Measurements from ENCODE around the gene TARP.

Gene TARP

GRCh38 chr7:38312821-38313220 lies 39.4 kb upstream of the TARP start:
- H3K4me1 Mint-ChIP-seq (ENCODE audit: low read depth) = peaks cover 9% of the 10 kb centered on the region
- no peaks in the 10 kb centered on the region for H3K27me3 Mint-ChIP-seq (ENCODE audit: low read depth)
- DNase-seq = no peak
- intact Hi-C loops (cut with micrococcal nuclease) = no loop called here
- no peak overlapping the region for H3K4me3 Mint-ChIP-seq
- H3K27ac Mint-ChIP-seq = no peak overlapping the region
- H3K36me3 Mint-ChIP-seq (ENCODE audit: low read depth) = no peaks in the 10 kb centered on the region
- H3K9me3 Mint-ChIP-seq = no peaks in the 10 kb centered on the region
- CTCF ChIA-PET = no interaction called here

DNA sequence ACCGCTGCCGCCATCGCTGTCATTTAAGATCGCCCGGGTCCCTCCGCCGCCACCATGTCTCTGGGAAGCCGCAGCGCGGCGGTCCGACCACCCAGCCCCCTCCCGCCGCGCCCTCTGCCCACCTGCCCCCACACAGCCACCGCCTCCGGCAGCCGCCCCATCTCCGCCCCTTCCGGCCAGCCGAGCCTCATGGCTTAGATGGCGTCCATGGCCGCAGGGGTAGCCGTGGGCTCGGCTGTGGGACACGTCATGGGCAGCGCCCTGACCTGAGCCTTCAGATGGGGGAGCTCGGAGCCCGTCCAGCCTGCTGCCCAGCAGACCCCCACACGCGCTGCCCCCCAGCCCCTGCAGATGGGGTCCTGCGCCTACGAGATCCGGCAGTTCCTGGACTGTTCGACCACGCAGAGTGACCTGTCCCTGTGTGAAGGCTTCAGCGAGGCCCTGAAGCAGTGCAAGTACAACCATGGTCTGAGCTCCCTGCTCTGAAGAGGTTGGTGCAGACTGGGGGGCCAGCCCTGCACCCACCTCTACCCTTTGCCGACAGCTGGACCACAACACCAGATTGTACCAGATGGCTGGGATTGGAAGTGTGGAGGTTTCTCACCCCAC lies 38.0 kb upstream of the TARP start:
- peaks cover 13% of the 10 kb centered on the region for H3K4me1 Mint-ChIP-seq (ENCODE audit: low read depth)
- peak overlapping the region; percentile 60 for H3K4me3 Mint-ChIP-seq
- intact Hi-C loops (cut with micrococcal nuclease) = no loop called here
- DNase-seq = no peak
- no peaks in the 10 kb centered on the region for H3K9me3 Mint-ChIP-seq
- H3K36me3 Mint-ChIP-seq (ENCODE audit: low read depth) = no peaks in the 10 kb centered on the region
- CTCF ChIA-PET = no interaction called here
- H3K27me3 Mint-ChIP-seq (ENCODE audit: low read depth) = no peaks in the 10 kb centered on the region
- no peak overlapping the region for H3K27ac Mint-ChIP-seq

DNA sequence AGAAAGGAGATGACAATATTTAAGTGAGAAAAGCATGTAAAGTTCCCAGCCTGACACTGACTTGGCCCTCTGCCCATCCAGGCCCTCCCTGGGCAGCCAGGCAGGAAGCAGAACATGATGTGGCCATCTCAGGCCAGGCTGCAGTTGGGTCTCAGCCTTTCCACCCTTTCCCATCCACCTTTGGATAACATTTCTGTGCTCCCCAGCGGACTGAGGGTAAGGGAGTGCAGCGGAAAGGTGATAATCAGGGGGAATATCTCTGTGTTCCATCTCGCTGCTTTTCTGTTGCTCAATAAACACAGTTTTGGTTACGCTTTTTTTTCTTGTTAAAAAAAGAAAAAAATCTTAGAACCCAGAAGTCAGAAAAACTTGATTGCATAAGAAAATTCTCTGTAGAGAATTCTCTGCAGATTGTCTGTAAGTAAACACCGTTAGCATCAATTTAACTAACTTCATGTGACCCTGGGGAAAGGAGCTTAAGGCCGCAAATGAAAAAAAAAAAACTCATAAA lies 37.2 kb upstream of the TARP start:
- H3K4me3 Mint-ChIP-seq = peak overlapping the region; percentile 60
- DNase-seq = no peak
- intact Hi-C loops (cut with micrococcal nuclease) = no loop called here
- CTCF ChIA-PET = interaction anchor here (3.9 kb wide), 1 partner anchor 25 kb away, joined by 11 read pairs; no protein-coding TSS in a partner anchor
- H3K4me1 Mint-ChIP-seq (ENCODE audit: low read depth) = peaks cover 13% of the 10 kb centered on the region
- H3K27me3 Mint-ChIP-seq (ENCODE audit: low read depth) = no peaks in the 10 kb centered on the region
- no peaks in the 10 kb centered on the region for H3K9me3 Mint-ChIP-seq
- no peak overlapping the region for H3K27ac Mint-ChIP-seq
- H3K36me3 Mint-ChIP-seq (ENCODE audit: low read depth) = no peaks in the 10 kb centered on the region

DNA sequence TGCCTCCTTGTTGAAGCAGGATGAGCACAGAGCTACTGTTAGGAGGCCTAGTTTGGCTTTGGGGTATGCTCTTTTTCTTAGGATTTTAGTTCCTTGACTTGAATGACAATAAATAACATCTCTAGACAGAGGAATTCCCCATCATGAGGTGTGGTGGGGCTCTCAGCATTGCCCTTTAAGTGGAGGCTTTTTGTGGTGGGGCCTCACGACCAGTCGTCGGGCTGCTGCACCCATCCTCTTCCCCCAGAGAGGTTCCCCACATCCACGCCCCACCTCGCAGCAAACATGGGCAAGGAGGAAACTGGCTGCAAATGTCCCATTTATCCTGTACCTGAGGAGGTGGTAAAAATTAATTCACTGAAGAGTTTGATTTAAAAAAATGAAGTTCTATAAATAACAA lies 36.1 kb upstream of the TARP start:
- H3K4me3 Mint-ChIP-seq = no peak overlapping the region
- no peak for DNase-seq
- no peaks in the 10 kb centered on the region for H3K27me3 Mint-ChIP-seq (ENCODE audit: low read depth)
- peaks cover 15% of the 10 kb centered on the region for H3K4me1 Mint-ChIP-seq (ENCODE audit: low read depth)
- no peaks in the 10 kb centered on the region for H3K9me3 Mint-ChIP-seq
- no peak overlapping the region for H3K27ac Mint-ChIP-seq
- intact Hi-C loops (cut with micrococcal nuclease) = no loop called here
- no peaks in the 10 kb centered on the region for H3K36me3 Mint-ChIP-seq (ENCODE audit: low read depth)
- CTCF ChIA-PET = interaction anchor here (3.9 kb wide), 1 partner anchor 26 kb away, joined by 11 read pairs; no protein-coding TSS in a partner anchor

GRCh38 chr7:38308140-38308539 lies 34.7 kb upstream of the TARP start:
- Mint-ChIP-seq H3K4me3 (no peak overlapping the region), H3K36me3 (ENCODE audit: low read depth) (no peaks in the 10 kb centered on the region), H3K27me3 (ENCODE audit: low read depth) (no peaks in the 10 kb centered on the region), H3K9me3 (no peaks in the 10 kb centered on the region), H3K4me1 (ENCODE audit: low read depth) (peaks cover 13% of the 10 kb centered on the region), H3K27ac (no peak overlapping the region)
- intact Hi-C loops (cut with micrococcal nuclease) = no loop called here
- DNase-seq = no peak
- CTCF ChIA-PET = interaction anchor here (1.2 to 3.9 kb wide), 2 partner anchors 11 to 28 kb away, joined by 4 to 11 read pairs; no protein-coding TSS in a partner anchor

DNA sequence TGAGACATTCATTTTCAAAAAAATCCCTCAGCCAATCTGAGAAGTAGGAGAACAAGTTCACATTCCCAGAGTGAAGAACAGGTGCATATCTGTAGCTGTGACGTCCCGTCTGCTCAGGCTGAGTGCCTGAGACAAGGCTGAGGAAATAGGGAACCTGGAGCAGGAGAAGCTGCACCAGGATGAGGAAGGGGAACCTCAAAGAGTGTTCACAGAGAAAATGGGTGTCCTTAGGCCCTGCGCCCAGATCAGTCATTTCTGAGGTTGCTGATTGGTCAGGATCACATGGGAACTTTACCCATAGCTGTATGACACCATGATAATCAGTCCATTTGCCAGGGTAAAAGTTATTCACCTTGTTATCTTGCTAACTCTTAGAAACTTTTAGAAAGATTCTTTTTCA lies 34.2 kb upstream of the TARP start:
- CTCF ChIA-PET = interaction anchor here (0.6 to 3.9 kb wide), 2 partner anchors 28 to 90 kb away, joined by 4 to 11 read pairs; no protein-coding TSS in a partner anchor
- no peaks in the 10 kb centered on the region for H3K36me3 Mint-ChIP-seq (ENCODE audit: low read depth)
- H3K4me3 Mint-ChIP-seq = no peak overlapping the region
- peaks cover 13% of the 10 kb centered on the region for H3K4me1 Mint-ChIP-seq (ENCODE audit: low read depth)
- no peak overlapping the region for H3K27ac Mint-ChIP-seq
- H3K9me3 Mint-ChIP-seq = no peaks in the 10 kb centered on the region
- intact Hi-C loops (cut with micrococcal nuclease) = no loop called here
- no peak for DNase-seq
- H3K27me3 Mint-ChIP-seq (ENCODE audit: low read depth) = no peaks in the 10 kb centered on the region

DNA sequence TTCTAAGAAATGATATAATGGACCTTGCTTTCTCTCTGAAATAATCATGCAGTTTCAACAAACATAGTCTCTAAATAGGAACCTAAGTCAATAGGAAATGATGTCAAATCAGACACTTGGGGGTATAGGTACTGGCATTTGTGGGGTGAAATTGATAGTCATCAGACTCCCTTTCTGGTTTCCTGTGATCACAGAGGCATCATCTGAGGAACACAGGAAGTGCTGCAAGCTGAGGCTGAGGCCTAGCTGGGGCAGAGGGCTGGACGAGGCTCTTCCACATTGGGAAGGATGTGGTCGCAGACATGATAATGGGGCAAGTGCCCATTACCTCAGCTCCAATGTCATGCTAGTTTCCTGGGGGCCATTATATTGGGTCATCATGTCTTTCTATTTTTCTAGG lies 33.5 kb upstream of the TARP start:
- Mint-ChIP-seq H3K27me3 (ENCODE audit: low read depth) (no peaks in the 10 kb centered on the region), H3K36me3 (ENCODE audit: low read depth) (no peaks in the 10 kb centered on the region), H3K4me1 (ENCODE audit: low read depth) (peaks cover 13% of the 10 kb centered on the region), H3K9me3 (no peaks in the 10 kb centered on the region), H3K4me3 (no peak overlapping the region), H3K27ac (no peak overlapping the region)
- no peak for DNase-seq
- intact Hi-C loops (cut with micrococcal nuclease) = no loop called here
- CTCF ChIA-PET = interaction anchor here (0.5 to 3.9 kb wide), 3 partner anchors 29 to 91 kb away, joined by 3 to 11 read pairs (median 4); no protein-coding TSS in a partner anchor

- Mint-ChIP-seq H3K27me3 (ENCODE audit: low read depth) (no peaks in the 10 kb centered on the region), H3K36me3 (ENCODE audit: low read depth) (no peaks in the 10 kb centered on the region), H3K4me3 (no peak overlapping the region), H3K27ac (no peak overlapping the region), H3K4me1 (ENCODE audit: low read depth) (peaks cover 13% of the 10 kb centered on the region), H3K9me3 (no peaks in the 10 kb centered on the region)
- CTCF ChIA-PET = no interaction called here
- intact Hi-C loops (cut with micrococcal nuclease) = no loop called here
- DNase-seq = no peak
Measured at GRCh38 chr7:38306171-38306570, 32.7 kb upstream of the TARP start.

GRCh38 chr7:38303866-38304265 lies 30.4 kb upstream of the TARP start:
- Mint-ChIP-seq H3K4me3 (peak overlapping the region; percentile 64), H3K27me3 (ENCODE audit: low read depth) (no peaks in the 10 kb centered on the region), H3K36me3 (ENCODE audit: low read depth) (no peaks in the 10 kb centered on the region), H3K4me1 (ENCODE audit: low read depth) (peaks cover 13% of the 10 kb centered on the region), H3K9me3 (no peaks in the 10 kb centered on the region), H3K27ac (peak overlapping the region; percentile 53)
- DNase-seq = peak; percentile 31
- intact Hi-C loops (cut with micrococcal nuclease) = loop anchor here (5.0 kb wide), 1 partner anchor 42 kb away; no protein-coding TSS in a partner anchor
- CTCF ChIA-PET = no interaction called here

- intact Hi-C loops (cut with micrococcal nuclease) = loop anchor here (1.0 to 5.0 kb wide), 2 partner anchors 24 to 38 kb away; no protein-coding TSS in a partner anchor
- CTCF ChIA-PET = interaction anchor here (1.0 kb wide), 1 partner anchor 19 kb away, joined by 3 read pairs; no protein-coding TSS in a partner anchor
- peak overlapping the region; percentile 75 for H3K4me3 Mint-ChIP-seq
Measured at GRCh38 chr7:38300175-38300574, 26.7 kb upstream of the TARP start.

DNA sequence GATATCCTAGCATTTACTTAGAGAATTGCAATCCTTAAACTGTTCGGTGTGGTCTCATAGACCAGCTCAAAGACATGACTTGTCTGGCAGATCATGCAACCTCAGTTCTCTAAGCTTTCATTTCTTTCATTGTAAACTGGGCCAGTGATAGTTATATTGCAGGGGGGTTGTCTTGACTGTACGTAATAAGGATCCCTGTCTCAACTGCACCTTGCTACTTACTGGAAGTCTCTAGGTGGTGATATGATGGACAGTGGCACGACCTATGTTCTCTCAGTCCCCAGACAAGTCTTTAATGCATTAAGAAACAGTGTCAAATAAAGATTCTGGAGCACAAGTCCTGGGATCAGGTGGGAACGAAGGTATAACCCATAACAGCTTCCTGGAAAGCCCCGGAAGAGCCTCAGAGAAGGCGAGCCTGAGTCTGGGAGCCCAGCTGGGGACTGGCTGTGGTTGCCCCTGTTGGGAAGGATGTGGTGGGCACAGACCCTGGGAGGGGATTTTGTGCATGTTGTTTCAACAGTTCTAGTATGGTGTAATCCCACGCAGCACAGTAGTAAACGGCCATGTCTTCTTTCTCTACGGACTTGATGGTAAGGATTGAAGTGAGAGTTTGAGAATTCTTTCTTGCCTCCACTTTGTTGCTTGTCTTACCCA lies 26.0 kb upstream of the TARP start:
- Mint-ChIP-seq H3K4me1 (ENCODE audit: low read depth) (peaks cover 1% of the 10 kb centered on the region), H3K27me3 (ENCODE audit: low read depth) (no peaks in the 10 kb centered on the region), H3K36me3 (ENCODE audit: low read depth) (no peaks in the 10 kb centered on the region), H3K27ac (peak overlapping the region; percentile 76), H3K4me3 (peak overlapping the region; percentile 75), H3K9me3 (no peaks in the 10 kb centered on the region)
- CTCF ChIA-PET = interaction anchor here (1.0 kb wide), 1 partner anchor 20 kb away, joined by 3 read pairs; no protein-coding TSS in a partner anchor
- DNase-seq = no peak
- intact Hi-C loops (cut with micrococcal nuclease) = no loop called here

More at GRCh38 chr7:38300175-38300574, 26.7 kb upstream of the TARP start:
- peak overlapping the region; percentile 76 for H3K27ac Mint-ChIP-seq
- H3K4me1 Mint-ChIP-seq (ENCODE audit: low read depth) = peaks cover 3% of the 10 kb centered on the region
- no peaks in the 10 kb centered on the region for H3K9me3 Mint-ChIP-seq
- DNase-seq = no peak
- H3K36me3 Mint-ChIP-seq (ENCODE audit: low read depth) = no peaks in the 10 kb centered on the region
- H3K27me3 Mint-ChIP-seq (ENCODE audit: low read depth) = no peaks in the 10 kb centered on the region

- no peak overlapping the region for H3K27ac Mint-ChIP-seq
- no peaks in the 10 kb centered on the region for H3K27me3 Mint-ChIP-seq (ENCODE audit: low read depth)
- no peaks in the 10 kb centered on the region for H3K9me3 Mint-ChIP-seq
- intact Hi-C loops (cut with micrococcal nuclease) = no loop called here
- CTCF ChIA-PET = no interaction called here
- no peak for DNase-seq
- peaks cover 1% of the 10 kb centered on the region for H3K4me1 Mint-ChIP-seq (ENCODE audit: low read depth)
- H3K4me3 Mint-ChIP-seq = no peak overlapping the region
- H3K36me3 Mint-ChIP-seq (ENCODE audit: low read depth) = no peaks in the 10 kb centered on the region
Measured at GRCh38 chr7:38296059-38296857, 22.8 kb upstream of the TARP start.

All from activated naive CD4-positive, alpha-beta T cell treated with anti-CD3 and anti-CD28 coated beads for 36 hours (primary cell).